ENCODE results near the gene ABHD1. TPM values are rescaled to one million over a fixed set of nuclear protein-coding genes. Genes with fewer than 3 reads are reported as not detected.
"Not testable (repeated sequence)": the region's sequence is repeated elsewhere in the genome, so short reads cannot be mapped to it uniquely, and the experiment has no call there.

ABHD1 gene
- total RNA-seq, 1 experiment from 2014 or later, result 1.7 TPM

DNA sequence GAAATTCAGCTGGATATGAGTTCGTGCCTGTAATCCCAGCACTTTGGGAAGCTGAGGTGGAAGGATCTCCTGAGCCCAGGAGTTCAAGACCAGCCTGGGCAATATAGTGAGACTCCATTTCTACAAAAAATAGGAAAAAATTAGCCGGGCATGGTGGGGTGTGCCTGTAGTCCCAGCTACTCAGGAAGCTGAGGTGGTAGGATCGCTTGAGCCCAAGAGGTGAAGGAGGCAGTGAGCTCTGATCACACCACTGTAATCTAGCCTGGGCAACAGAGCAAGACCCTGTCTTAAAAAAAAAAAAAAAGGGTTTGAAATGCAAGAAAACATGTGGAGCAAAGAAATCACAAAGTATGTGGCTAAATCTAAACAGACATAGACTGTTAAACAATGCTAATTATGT is 14.5 kb upstream of the ABHD1 start:
- DNase-seq (ENCODE audit: low read depth), result no peak

DNA sequence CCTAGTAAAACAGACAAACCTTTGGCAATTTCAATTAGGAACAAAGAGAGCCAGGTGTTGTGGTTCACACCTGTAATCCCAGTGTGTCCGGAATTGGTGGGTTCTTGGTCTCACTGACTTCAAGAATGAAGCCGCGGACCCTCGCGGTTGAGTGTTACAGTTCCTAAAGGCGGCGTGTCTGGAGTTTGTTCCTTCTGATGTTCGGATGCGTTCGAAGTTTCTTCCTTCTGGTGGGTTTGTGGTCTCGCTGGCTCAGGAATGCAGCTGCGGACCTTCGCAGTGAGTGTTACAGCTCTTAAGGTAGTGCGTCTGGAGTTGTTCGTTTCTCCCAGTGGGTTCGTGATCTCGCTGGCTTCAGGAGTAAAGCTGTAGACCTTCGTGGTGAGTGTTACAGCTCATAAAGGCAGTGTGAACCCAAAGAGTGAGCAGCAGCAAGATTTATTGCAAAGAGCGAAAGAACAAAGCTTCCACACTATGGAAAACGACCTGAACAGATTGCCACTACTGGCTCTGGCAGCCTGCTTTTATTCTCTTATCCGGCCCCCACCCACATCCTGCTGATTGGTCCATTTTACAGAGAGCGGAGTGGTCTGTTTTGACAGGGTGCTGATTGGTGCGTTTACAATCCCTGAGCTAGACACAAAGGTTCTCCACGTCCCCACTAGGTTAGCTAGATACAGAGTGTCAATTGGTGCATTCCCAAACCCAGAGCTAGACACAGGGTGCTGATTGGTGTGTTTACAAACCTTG is 12.8 kb upstream of the ABHD1 start:
- DNase-seq (ENCODE audit: low read depth), result not testable (repeated sequence)

DNA sequence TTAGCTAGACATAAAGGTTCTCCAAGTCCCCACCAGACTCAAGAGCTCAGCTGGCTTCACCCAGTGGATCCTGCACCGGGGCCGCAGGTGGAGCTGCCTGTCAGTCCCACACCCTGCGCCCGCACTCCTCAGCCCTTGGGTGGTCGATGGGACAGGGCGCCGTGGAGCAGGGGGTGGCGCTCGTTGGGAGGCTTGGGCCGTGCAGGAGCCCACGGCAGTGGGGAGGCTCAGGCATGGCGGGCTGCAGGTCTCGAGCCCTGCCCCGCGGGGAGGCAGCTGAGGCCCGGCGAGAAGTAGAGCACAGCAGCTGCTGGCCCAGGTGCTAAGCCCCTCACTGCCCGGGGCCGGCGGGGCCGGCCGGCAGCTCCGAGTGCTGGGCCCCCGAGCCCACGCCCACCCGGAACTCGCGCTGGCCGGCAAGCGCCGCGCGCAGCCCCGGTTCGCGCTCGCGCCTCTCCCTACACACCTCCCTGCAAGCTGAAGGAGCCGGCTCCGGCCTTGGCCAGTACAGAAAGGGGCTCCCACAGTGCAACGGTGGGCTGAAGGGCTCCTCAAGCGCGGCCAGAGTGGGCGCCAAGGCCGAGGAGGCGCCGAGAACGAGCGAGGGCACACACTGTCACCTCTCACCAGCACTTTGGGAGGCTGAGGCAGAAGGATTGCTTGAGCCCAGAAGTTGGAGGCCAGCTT is 12.1 kb upstream of the ABHD1 start:
- DNase-seq (ENCODE audit: low read depth), result not testable (repeated sequence)

DNA sequence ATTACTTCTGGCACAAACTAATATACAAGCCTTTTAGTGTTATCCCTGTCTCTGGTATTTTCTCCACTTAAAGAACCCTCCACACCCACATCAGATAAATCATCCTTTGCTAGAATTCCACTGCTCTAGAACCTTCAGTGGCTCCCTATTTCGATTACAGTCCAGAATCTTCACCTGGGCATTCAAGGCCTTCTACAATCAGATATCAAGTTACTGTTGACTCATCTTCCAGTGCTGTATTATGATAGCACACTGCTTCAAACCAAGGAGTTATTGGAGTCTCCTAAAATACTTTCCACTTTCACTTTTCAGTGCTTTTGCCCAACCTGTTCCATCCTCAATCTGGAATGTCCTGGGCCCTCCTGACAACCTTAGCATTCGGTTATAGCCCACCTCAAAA is 8.1 kb upstream of the ABHD1 start:
- no peak for DNase-seq (ENCODE audit: low read depth)

DNA sequence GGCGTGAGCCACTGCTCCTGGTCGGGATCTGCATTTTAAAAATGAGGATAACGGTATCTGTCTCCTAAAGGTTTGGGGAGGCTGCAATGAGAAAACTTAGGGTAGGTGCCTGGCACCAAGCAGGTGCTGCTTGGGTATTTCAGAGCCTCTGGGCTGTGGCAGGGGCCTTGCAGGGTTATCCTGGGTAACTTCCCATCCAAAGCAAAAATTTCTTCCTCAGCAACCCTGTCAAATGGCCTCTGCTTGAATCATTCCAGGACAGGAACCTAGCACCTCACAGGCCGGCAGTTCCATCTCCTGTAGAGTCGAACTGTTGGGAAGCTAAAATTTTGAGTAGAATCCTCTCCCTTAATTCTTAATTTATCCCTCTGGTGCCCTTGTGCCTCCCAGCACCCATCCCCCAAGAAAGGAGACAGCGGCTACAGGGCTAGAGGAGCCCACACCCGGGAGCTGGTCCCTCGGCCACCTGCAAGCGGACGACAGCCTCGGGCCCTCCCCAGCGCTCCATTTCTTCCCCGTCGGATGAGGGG is 5.6 kb upstream of the ABHD1 start:
- DNase-seq (ENCODE audit: low read depth), result no peak

DNA sequence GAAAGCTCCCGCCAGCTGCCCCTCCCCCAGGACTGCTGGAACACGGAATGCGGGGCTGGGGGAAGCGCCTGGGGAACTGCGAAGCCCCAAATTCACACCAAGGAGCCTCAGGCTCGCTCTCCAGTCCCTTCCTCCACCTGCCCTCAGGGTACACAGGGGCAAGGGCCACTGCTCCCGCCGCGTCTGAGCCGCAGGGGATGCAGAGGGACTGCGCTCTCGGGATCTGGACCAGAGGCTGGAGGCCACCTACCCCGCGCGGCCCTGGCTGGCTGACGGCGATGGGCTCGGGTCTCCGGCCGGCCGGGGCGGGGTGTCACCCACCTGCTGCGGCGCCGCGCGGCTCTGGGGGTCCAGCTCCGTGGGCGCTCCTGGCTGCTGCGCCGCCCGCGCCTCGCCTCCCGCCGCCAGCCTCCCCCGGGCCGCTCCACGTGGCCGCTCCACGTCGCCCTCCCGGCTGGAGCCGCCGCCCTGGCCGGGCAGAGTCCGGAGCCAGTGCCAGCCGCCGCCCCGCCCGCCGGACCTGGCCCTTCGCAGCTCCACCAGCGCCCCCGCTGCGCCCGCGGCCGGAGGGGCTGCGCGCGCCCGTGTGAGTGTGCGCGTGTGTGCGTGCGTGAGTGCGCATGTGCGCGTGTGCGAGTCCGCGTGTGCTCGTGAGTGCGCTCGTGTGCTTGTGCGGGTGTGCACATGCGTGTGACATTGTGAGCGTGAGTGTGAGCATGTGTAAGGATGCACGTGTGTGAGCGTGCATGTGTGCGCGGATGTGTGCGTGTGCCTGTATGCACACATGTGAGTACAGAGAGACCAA is 4.9 kb upstream of the ABHD1 start, which contains the start of gene CGREF1:
TSS of gene CGREF1 (minus strand) at position 604 of the 805 bp plus-strand sequence. CDS start 14,762 bp downstream, outside the sequence.
- peak; percentile 35 for DNase-seq (ENCODE audit: low read depth)

DNA sequence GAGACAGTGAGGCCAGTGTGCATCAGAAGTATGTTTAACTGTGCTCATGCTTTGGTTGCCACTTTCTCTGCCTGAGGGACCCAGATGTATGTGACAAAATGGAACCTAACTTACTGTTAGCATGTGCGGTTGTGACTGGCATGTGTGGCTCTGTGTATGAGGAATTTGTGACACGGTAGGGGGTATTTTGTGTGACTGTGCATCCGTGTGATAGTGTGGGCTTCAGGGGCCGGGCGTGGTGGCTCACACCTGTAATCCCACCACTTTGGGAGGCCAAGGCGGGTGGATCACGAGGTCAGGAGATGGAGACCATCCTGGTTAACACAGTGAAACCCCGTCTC is 4.3 kb upstream of the ABHD1 start:
- not testable (repeated sequence) for DNase-seq (ENCODE audit: low read depth)

DNA sequence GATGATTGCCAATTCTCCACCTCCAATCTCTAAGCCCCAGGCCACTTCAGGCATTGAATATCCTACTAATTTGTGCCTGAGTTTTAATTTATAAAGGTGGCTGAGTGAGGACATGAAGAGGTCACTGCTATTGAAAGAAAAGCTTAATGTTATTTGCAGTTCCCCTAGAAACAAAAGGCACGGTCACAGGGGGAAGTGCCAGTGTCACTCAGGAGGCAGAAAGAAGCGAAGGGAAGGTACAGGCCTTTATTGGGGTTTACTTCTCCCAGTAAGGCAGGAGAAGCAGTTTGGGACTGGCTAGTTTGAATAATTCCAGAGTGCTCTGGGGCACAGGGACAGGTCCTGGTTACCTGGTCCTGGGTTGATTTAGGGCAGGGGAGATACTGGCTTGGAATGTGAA is 1.7 kb upstream of the ABHD1 start:
- no peak for DNase-seq (ENCODE audit: low read depth)

DNA sequence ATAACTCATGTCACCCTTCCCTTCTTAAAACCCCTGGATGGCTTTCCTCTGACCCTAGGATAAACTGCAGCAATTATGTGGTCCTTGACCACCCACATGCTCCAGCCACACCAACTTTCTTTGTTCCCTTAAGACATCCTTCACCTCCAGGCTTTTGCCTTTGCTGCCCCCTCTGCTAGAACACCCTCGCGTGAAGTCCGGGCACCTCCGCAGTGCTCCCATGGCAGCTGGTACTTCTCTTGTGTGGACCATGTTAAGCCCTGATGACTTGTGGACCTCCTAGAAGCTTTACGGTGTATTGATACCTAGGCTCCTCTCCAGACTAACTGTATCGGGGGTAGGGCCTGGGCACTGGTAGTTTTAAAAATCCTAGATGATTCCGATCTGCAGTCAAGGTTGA is 824 bp upstream of the ABHD1 start:
- no peak for DNase-seq (ENCODE audit: low read depth)

DNA sequence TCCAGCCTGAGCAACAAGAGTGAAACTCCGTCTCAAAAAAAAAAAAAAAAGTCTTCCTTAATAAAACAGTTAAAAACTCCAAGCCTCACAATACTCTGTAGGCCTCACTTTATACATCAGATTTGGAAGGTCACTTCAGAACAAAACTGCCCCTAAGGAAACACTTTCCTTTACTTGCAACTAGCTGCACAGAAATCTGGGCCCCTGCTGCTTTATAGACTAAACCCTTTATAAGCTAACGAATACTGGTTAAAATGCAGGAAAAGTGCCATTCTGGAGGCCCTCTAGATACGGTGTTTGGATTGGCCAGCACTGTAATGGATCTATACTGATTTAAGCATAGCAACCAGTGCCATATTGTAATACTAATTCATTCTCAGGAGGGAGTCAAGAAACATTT is 1.5 kb downstream of the ABHD1 start:
- DNase-seq (ENCODE audit: low read depth), result no peak

DNA sequence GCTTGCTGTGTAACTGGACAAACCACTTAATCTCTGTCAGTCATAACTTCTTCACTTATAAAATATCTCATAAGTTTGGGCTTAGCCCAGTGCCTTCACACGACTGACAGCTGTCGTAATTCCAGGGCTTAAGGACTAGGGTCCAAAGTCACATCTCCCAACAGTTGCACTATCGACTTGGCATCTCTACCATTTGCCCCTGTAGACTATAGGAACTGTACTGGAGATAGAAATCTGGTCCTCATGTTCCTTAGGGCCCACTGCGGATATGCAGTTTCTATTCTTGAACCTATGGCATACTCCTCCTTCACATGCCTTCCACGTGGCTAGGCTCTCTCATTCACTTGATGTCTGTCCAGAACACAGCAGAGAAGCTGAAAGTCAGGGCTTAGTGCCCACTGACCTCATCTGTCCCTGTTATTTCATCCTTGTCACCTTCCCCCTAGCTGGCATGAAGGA is 2.7 kb downstream of the ABHD1 start:
- no peak for DNase-seq (ENCODE audit: low read depth)

DNA sequence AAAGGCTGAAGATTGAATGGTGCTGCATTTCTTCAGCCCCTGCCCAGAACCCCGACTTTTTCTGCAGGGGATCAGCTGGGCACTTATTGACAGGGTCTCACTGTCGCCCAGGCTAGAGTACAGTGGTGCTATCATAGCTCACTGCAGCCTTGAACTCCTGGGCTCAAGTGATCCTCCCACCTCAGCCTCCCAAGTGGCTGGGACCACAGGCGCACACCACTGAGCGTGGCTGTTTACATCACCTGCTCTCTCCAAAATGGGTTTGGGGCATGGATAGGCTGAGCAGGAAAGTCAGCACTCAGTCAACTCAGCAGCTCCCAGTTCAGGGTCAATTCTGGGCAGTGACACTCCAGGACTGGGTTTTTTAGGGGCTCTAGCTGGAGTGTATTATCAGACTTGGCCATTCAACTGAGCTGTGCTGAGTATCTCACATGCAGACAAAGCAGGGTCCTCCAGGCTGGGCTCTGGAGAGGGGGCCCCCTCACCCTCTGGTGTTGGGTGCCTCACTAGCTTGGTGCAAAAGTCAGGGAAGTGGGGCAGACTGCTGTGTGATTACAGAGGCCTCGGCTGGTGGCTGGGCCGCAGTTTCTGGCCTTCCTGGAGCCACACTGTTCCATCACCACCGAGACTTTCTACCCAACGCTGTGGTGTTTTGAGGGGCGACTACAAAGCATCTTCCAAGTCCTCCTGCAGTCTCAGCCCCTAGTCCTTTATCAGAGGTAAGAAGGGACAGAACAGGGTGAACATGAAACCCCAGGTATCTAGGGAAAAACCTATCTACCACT is 4.5 kb downstream of the ABHD1 start:
- no peak for DNase-seq (ENCODE audit: low read depth)

DNA sequence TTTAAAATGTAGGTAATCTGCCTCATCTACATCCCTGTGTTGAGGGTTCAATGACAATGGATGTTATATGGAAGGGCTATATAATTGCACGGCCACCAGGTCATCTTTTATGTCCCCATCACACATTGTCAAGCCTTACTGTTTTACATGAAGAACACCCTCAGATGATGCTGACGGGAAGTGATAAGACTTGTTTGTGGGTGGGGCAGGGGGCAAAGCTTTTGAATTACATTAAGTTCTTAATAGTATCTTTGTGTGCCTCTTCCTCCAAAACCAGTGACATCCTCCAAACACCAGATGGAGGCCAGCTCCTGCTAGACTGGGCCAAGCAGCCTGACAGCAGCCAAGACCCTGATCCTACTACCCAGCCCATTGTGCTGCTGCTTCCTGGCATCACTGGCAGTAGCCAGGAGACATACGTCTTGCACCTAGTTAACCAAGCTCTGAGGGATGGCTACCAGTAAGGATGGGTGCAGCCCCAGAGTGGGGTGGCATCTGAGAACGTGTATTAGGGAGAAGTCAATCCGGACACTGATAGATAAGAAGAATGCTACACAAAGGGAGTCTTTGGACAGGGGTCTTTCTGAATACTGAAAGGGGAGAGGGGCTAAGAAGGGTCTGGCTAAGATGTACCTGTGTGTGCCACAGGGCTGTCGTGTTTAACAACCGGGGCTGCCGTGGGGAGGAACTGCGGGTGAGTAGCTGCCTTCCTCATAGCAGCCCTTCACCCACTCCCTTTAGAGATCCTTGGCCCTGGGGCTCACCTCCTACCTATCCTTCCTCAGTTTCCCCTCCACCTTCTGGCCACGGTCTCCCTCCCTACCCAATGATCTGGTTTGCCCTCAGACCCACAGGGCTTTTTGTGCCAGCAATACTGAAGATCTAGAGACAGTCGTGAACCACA is 5.3 kb downstream of the ABHD1 start:
- no peak for DNase-seq (ENCODE audit: low read depth)

DNA sequence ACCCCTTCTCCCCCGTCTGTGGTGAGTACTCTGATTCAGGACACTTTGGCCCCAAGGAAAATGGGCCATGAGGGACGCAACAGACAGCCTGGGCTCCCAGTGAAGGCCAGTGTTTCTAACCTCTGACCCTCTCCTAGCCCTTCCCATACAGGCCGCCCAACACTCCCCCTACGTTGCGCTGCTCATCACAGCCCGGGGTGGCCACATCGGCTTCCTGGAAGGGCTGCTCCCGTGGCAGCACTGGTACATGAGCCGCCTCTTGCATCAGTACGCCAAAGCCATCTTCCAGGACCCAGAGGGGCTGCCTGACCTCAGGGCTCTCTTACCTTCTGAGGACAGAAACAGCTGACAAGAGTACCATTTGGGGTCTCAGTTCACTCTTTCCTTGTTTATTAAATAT is 6.8 kb downstream of the ABHD1 start:
- no peak for DNase-seq (ENCODE audit: low read depth)

DNA sequence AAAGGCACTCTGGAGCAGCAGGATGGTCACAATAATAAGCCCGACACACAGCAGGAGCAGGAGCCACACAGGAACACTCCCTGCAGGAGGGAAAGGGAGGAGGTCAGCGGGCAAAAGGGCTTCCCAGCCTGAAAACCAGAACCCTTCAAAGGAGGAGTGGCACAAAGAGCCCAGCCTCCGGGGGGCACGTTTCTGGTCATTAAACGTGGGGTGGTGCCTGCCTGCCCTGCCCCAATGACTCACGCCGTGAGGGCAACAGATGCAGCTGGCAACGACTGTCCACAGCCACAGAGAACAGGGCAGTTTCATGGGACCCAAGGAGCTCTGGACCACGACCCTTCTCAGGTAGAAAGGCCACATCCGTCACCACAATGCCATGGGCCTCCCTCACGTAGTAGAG is 7.8 kb downstream of the ABHD1 start:
- DNase-seq (ENCODE audit: low read depth), result no peak

DNA sequence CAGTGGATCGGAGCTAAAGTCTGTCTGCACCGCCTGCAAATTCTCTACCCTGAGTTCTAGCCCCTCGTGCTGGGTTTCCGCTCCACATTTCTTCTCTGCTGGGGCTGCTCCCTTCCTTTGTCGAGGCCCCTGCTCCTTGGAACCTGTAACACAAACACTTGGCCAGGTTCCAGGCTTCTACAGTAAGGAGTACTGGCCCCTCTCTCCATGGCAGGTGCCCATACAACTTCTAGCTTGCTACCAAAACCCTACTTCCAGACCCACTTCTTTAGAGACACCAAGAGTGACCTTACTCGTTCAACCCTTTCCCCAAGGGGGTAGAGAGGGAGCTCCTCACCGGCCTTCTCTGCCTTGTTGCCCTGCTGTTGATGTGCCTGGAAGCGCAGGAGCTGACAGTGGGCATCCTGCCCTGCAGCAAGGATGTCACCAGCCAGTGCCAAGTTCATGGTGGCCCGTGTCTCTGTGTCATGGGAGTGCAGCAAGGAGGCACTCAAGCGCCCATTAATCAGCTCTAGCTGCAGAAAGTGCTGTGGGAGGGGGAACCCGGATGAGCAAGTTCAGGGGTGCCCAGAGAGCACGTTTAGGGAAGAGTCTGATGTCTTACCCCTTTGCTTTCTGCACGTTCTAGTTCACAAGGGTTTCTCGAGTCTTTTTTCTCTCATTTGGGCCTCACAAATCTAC is 9.7 kb downstream of the ABHD1 start:
- no peak for DNase-seq (ENCODE audit: low read depth)

DNA sequence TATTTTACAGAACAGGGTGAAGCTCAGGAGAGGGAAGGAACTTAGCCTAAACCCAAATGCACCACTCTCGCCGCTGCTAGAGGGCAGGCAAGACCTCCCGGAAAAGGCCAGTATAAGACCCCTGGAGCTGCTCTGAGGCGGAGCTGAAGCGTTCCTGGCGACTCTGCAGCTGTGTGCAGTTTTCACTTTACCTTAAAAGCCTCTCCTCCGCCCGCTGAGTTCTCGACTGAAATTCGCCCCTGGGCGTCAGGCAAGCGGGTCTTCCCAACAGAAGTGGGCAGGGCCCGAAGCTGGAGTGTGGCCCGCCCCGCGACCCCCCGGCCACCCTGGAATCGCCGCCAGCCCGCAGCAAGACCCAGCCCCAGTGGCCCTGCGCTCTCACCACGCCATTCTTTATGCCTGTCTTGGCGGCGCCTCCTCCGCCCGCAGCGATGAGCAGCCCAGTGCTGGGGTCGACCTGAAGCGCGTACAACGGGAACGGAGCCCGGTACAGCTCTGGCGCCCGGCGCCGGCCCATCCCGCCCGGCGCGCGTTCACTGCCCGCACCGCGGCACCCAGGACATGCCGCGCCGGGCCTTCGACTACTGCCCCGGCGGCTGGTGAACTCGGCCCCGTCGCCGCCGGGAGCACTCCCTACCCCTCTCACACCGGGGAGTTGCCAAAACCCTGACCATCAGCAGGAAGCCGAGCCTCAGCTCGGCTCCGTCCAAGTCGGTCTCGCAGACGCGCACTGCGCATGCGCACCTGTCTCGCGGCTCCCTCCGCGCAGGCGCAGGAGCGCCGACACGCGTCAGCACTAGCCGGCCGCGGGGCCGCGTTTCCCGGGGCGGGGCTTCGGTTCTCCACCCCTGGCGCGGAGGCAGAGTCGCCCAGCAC is 10.5 kb downstream of the ABHD1 start, which contains the start of gene PREB:
TSS of gene PREB (minus strand) at position 732 of the 876 bp plus-strand sequence. CDS start at position 517, 215 bp downstream.
- DNase-seq (ENCODE audit: low read depth), result peak; percentile 99

DNA sequence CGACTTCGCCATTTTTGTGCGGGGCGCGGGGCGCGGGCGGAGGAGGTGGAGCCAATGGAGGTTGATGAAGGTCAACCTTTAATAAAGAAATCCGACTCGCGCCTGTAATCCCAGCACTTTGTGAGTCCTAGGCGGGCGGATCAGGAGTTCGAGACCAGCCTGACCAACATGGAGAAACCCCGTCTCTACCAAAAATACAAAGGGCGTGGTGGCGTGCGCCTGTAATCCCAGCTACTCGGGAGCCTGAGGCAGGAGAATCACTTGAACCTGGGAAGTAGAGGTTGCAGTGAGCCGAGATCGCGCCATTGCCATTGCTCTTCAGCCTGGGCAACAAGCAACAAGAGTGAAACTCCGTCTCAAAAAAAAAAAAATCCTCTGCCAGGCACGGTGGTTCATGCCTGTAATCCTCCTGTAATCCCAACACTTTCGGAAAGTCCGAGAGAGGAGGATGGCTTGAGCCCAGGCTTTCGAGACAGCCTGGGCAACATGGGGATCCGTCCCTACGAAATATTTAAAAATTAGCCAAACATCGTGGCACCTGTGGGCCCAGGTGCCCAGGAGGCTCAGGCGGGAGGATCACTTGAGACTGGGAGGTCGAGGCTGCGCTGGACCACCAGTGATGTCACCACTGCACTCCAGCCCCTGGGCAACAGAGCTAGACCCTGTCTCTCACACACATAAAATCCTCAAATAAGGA is 11.3 kb downstream of the ABHD1 start:
- DNase-seq (ENCODE audit: low read depth), result no peak
